OCI-LY3 (cell line): ENCODE measurements around the gene RINL.

Experiments
- H2AFZ ChIP-seq: fragments of 200-600, 300-600 bp; shearing (Covaris generic); 2 replicates; pipeline ENCODE4 v1.6.0; 2014; ENCODE audit warnings: antibody characterized with exemption, low read depth, low read length
- H3K27ac ChIP-seq: fragments of 200-600, 300-600 bp; sonication (generic); 2 replicates; pipeline ENCODE4 v1.5.1; 2014; ENCODE audit warnings: mild to moderate bottlenecking, low read length, moderate library complexity, mixed read lengths
- H3K27me3 ChIP-seq: fragments of 200-600, 300-600 bp; sonication (generic); 2 replicates; pipeline ENCODE4 v1.6.1; 2014; ENCODE audit warnings: low read depth, low read length, mixed read lengths
- H3K36me3 ChIP-seq: fragments of 200-600, 300-600 bp; sonication (generic); replicated peaks from 2 replicates; pipeline ENCODE3; 2014; ENCODE audit warnings: low read depth, low read length, mixed read lengths
- H3K4me1 ChIP-seq: fragments of 300-600, 200-600 bp; sonication (generic); 2 replicates; pipeline ENCODE4 v1.6.1; 2014; ENCODE audit warnings: low read length, mixed read lengths
- H3K4me2 ChIP-seq: fragments of 200-600, 300-600 bp; sonication (generic); 2 replicates; pipeline ENCODE4 v1.6.1; 2014; ENCODE audit warnings: low read length, mixed read lengths
- H3K4me3 ChIP-seq: fragments of 300-600, 200-600 bp; sonication (generic); 2 replicates; pipeline ENCODE4 v1.5.1; 2014; ENCODE audit warnings: antibody characterized with exemption, mild to moderate bottlenecking, low read length, moderate library complexity
- H3K79me2 ChIP-seq: fragments of 300-600, 200-600 bp; shearing (Covaris generic); 2 replicates; pipeline ENCODE4 v1.6.1; 2014; ENCODE audit warnings: mild to moderate bottlenecking, low read length, mixed read lengths
- H3K9ac ChIP-seq: fragments of 300-600, 200-600 bp; shearing (Covaris generic); 2 replicates; pipeline ENCODE4 v1.6.0; 2014; ENCODE audit warnings: mild to moderate bottlenecking, low read length, moderate library complexity
- H3K9me3 ChIP-seq: fragments of 200-600, 300-600 bp; shearing (Covaris generic); 2 replicates; pipeline ENCODE4 v1.6.1; 2014; ENCODE audit warnings: low read length, mixed read lengths; ENCODE audit not compliant: insufficient read depth
- H4K20me1 ChIP-seq: fragments of 200-600, 300-600 bp; sonication (generic); 2 replicates; pipeline ENCODE4 v1.6.1; 2016; ENCODE audit warnings: low read length, mixed read lengths; ENCODE audit not compliant: insufficient read depth
- EZH2phosphoT487 ChIP-seq: fragments of 200-600 bp; shearing (Covaris generic); IDR thresholded peaks from 2 replicates; pipeline ENCODE4 v1.6.1; 2018; ENCODE audit warnings: antibody characterized with exemption, mixed run types, low read depth
- TF ChIP-seq, protein P1 (sequence below): fragments of 200-600, 300-600 bp; sonication (generic); IDR thresholded peaks from 2 replicates; pipeline ENCODE4 v1.5.1; 2014; ENCODE audit warnings: antibody characterized with exemption, low read length, low read depth

The RINL gene

DNA sequence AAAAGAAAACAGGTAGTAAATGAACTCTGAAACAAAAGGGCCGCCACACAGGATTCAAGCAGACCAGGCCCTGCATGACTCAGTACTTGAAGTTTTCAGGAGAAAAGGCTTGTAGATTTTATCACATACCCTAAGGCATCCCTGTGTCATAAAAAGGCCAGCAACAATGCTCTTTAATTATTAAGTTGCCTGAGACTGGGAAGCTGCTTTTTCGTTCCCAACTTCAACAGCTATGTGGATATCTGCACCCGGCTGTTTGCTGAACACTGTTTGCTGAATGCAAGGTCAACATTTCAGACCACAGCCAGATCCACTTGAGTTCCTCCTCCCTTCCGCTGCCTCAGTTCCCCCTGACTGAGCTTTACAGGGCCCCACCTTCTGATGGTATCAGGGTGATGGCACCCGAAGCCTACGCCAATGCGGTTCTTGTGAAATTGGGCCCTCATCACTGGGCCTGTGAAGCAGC lies 40.4 kb downstream of the RINL start:
- no peak overlapping the region for H3K4me2 ChIP-seq
- peaks cover 40% of the 10 kb centered on the region for H4K20me1 ChIP-seq
- no peaks in the 10 kb centered on the region for H3K4me1 ChIP-seq
- H3K27ac ChIP-seq = no peak overlapping the region
- H3K4me3 ChIP-seq = no peak overlapping the region
- H3K9ac ChIP-seq = no peak overlapping the region
- no peaks in the 10 kb centered on the region for H3K9me3 ChIP-seq
- H2AFZ ChIP-seq = no peak overlapping the region
- TF ChIP-seq, protein P1, sequence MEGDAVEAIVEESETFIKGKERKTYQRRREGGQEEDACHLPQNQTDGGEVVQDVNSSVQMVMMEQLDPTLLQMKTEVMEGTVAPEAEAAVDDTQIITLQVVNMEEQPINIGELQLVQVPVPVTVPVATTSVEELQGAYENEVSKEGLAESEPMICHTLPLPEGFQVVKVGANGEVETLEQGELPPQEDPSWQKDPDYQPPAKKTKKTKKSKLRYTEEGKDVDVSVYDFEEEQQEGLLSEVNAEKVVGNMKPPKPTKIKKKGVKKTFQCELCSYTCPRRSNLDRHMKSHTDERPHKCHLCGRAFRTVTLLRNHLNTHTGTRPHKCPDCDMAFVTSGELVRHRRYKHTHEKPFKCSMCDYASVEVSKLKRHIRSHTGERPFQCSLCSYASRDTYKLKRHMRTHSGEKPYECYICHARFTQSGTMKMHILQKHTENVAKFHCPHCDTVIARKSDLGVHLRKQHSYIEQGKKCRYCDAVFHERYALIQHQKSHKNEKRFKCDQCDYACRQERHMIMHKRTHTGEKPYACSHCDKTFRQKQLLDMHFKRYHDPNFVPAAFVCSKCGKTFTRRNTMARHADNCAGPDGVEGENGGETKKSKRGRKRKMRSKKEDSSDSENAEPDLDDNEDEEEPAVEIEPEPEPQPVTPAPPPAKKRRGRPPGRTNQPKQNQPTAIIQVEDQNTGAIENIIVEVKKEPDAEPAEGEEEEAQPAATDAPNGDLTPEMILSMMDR = no peak
- no peak for TF ChIP-seq EZH2phosphoT487
- peaks cover 68% of the 10 kb centered on the region for H3K36me3 ChIP-seq
- peaks cover 20% of the 10 kb centered on the region for H3K79me2 ChIP-seq
- no peaks in the 10 kb centered on the region for H3K27me3 ChIP-seq

DNA sequence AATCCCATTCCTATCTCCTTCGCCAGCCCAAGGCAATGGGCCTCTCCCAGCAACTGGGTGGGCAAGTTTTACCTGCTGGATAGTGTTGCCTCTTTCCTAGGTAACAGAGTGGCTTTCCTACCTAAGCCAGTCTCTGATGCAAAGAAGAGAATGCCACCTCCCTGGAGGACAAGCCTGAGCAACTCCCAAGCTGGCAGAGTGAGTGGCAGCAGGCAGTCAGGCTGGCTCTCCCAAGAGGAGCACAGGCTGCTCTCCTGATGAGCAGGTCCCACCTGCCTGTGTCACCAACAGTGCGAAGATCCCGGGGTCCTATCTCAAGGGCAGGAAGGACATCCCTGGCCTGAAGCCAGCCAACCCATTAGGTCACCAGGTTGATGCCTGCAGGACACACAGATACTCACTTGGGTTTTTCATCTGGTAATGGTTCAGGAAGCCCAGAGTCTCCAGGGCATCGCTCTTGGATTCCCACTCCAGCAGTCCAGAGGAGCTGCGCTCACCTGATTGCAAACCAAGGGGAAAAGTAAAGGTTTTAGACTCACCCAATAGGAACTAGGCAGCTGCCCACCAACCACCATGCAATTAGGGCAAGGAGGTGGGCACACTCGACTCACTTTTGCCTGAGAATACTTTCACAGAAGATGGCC lies 41.0 kb downstream of the RINL start:
- no peak overlapping the region for H3K4me3 ChIP-seq
- H3K4me1 ChIP-seq = peaks cover 4% of the 10 kb centered on the region; the same call in 1 of the 2 replicates
- peaks cover 62% of the 10 kb centered on the region for H3K36me3 ChIP-seq
- H3K27ac ChIP-seq = no peak overlapping the region
- H2AFZ ChIP-seq = no peak overlapping the region
- TF ChIP-seq, protein P1 = no peak
- TF ChIP-seq EZH2phosphoT487 = no peak
- H3K9ac ChIP-seq = no peak overlapping the region
- H3K27me3 ChIP-seq = no peaks in the 10 kb centered on the region
- H3K4me2 ChIP-seq = no peak overlapping the region
- no peaks in the 10 kb centered on the region for H3K9me3 ChIP-seq
- peaks cover 34% of the 10 kb centered on the region for H4K20me1 ChIP-seq
- H3K79me2 ChIP-seq = peaks cover 14% of the 10 kb centered on the region

DNA sequence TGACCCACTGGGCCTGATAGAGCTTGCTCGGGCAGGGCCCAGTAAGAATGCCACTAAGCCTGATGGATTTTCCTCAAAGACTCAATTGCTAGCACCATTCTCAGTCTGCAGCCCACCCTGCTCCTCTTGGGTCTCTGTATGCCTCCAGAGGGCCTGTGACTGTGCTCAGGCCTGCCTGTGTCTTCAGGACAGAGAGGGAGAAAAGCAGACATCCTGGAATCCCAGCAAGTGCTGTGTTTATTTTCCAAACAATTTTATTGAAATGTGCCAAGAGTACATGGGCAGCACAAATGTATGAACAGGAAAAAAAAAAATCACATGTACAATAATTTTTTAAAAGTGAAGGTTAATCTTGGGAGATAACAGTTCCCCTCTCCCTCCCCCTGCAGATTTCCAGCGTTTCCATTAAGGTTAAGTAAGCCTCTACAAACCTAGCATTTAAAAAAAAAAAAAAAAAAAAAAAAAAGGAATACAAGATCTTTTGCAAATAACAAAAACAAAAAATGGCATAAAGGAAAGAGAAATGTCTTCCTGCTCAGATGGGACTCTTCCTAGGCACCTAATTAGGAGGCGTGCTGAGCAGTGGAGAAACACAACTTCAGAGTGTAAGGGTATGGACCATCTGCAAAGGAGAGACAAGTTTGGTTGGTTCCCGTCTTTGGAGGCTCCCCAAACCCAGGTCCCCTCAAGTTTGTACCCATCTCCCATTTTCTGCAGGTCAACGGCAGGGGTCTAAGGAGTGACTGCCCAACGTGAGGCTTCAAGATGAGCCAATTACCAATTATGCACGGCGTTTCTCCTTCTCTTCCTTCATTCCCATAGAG lies 41.7 kb downstream of the RINL start:
- Histone ChIP-seq H4K20me1 (peaks cover 27% of the 10 kb centered on the region), H3K4me1 (peaks cover 5% of the 10 kb centered on the region; the same call in 1 of the 2 replicates), H3K9ac (no peak overlapping the region), H3K27me3 (no peaks in the 10 kb centered on the region), H3K27ac (no peak overlapping the region), H3K79me2 (peaks cover 9% of the 10 kb centered on the region), H3K36me3 (peaks cover 55% of the 10 kb centered on the region), H2AFZ (no peak overlapping the region), H3K4me2 (no peak overlapping the region), H3K4me3 (no peak overlapping the region), H3K9me3 (no peaks in the 10 kb centered on the region)
- TF ChIP-seq, protein P1 = no peak
- no peak for TF ChIP-seq EZH2phosphoT487

DNA sequence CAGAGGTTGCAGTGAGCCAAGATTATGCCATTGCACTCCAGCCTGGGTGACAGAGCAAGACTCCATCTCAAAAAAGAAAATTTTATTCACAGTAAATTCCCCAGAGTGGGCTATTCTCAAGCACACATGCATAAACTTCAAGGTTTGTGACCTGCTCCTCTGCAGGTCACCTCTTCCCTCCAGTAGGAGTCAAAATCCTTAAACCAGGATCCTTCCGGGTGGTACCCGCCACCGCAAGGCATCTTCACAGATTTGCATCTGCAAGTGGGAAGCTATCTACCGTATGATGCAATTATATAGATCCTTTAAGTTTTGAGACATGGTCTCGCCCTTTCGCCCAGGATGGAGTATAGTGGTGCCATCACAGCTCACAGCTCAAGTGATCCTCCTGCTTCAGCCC lies 43.5 kb downstream of the RINL start:
- Histone ChIP-seq H4K20me1 (peaks cover 17% of the 10 kb centered on the region; the same call in 1 of the 2 replicates), H3K27ac (no peak overlapping the region), H3K9ac (no peak overlapping the region), H3K27me3 (no peaks in the 10 kb centered on the region), H3K4me1 (peaks cover 9% of the 10 kb centered on the region; the same call in 1 of the 2 replicates), H2AFZ (no peak overlapping the region), H3K79me2 (peaks cover 9% of the 10 kb centered on the region; the same call in 1 of the 2 replicates), H3K4me2 (no peak overlapping the region), H3K36me3 (peaks cover 45% of the 10 kb centered on the region), H3K4me3 (no peak overlapping the region), H3K9me3 (no peaks in the 10 kb centered on the region)
- TF ChIP-seq EZH2phosphoT487 = no peak
- TF ChIP-seq, protein P1 = no peak
